Keratinocyte (primary cell): ENCODE measurements around the gene TRIML1. TPM values are rescaled to one million over a fixed set of nuclear protein-coding genes. Genes with fewer than 3 reads are reported as not detected.

ENCODE experiments used
- DNase-seq: peaks from one replicate; pipeline ENCODE4 v3.0.0-alpha.2; 2011; ENCODE audit warnings: low read depth, missing footprints, low spot score
- FAIRE-seq: peaks from 2 replicates; lab custom pipeline; 2011; peaks lifted over from hg19 to GRCh38; lab: Jason Lieb, UNC
- H2AFZ ChIP-seq: 2 replicates; pipeline ENCODE4 v1.6.0; 2012; ENCODE audit warnings: low read length, control low read depth, inconsistent platforms; ENCODE audit not compliant: control insufficient read depth
- H3K27ac ChIP-seq: 2 replicates; pipeline ENCODE4 v1.5.1; 2011; ENCODE audit warnings: low read length; ENCODE audit not compliant: control insufficient read depth, insufficient read depth
- H3K27me3 ChIP-seq: 3 replicates; pipeline ENCODE4 v1.6.0; 2011; ENCODE audit warnings: low read length; ENCODE audit not compliant: control insufficient read depth, insufficient read depth; ENCODE audit errors: extremely low read depth
- H3K36me3 ChIP-seq, 2 experiments: 2 replicates in 1 of 2; 3 replicates in 1 of 2; pipeline ENCODE4 v1.5.1; 2011; ENCODE audit warnings: low read length in 2 of 2, mild to moderate bottlenecking in 1 of 2; ENCODE audit not compliant: control insufficient read depth in 2 of 2, insufficient read depth in 2 of 2; ENCODE audit errors: extremely low read depth in 1 of 2
- H3K4me1 ChIP-seq: 3 replicates; pipeline ENCODE4 v1.5.1; 2011; ENCODE audit warnings: low read length; ENCODE audit not compliant: control insufficient read depth, insufficient read depth; ENCODE audit errors: extremely low read depth
- H3K4me2 ChIP-seq: 3 replicates; pipeline ENCODE4 v1.6.0; 2011; ENCODE audit warnings: low read depth, low read length; ENCODE audit not compliant: control insufficient read depth, insufficient read depth; ENCODE audit errors: extremely low read depth
- H3K4me3 ChIP-seq, 3 experiments: fragments of 200-600 bp in 1 of 3; sonication (generic) in 1 of 3; 2 replicates in 2 of 3; 3 replicates in 1 of 3; pipeline ENCODE4 v1.5.1; 2011 to 2016; ENCODE audit warnings: low read length in 3 of 3, mild to moderate bottlenecking in 3 of 3, control low read depth in 2 of 3, inconsistent platforms in 1 of 3, low read depth in 1 of 3, mixed read lengths in 1 of 3, mixed run types in 1 of 3, moderate library complexity in 1 of 3; ENCODE audit not compliant: control insufficient read depth in 2 of 3, insufficient read depth in 2 of 3; ENCODE audit errors: extremely low read depth in 1 of 3
- H3K79me2 ChIP-seq: 2 replicates; pipeline ENCODE4 v1.6.0; 2012; ENCODE audit warnings: low read length; ENCODE audit not compliant: control insufficient read depth, insufficient read depth
- H3K9ac ChIP-seq: 3 replicates; pipeline ENCODE4 v1.6.0; 2011; ENCODE audit warnings: low read length; ENCODE audit not compliant: control insufficient read depth, insufficient read depth; ENCODE audit errors: extremely low read depth
- H3K9me1 ChIP-seq: 3 replicates; pipeline ENCODE4 v1.6.0; 2011; ENCODE audit warnings: low read length; ENCODE audit not compliant: control insufficient read depth, insufficient read depth; ENCODE audit errors: extremely low read depth
- H3K9me3 ChIP-seq: 2 replicates; pipeline ENCODE4 v1.5.1; 2012; ENCODE audit warnings: low read depth, low read length; ENCODE audit not compliant: control insufficient read depth
- H4K20me1 ChIP-seq: 3 replicates; pipeline ENCODE4 v1.6.0; 2011; ENCODE audit warnings: low read length; ENCODE audit not compliant: control insufficient read depth, insufficient read depth; ENCODE audit errors: extremely low read depth
- EZH2 ChIP-seq: IDR thresholded peaks from one replicate; pipeline ENCODE4 v1.6.1; 2012; ENCODE audit warnings: inconsistent platforms, mild to moderate bottlenecking, low read length, moderate library complexity
- dilution Hi-C: fragments of 300-500 bp; cut with MboI; formaldehyde crosslinking; loops from one replicate; pipeline ENCODE4 v1.7.0; 2020; ENCODE audit warnings: low sequenced_read_pairs; ENCODE audit not compliant: extremely low pct_ligation_motif_present
- polyA plus RNA-seq, 5 experiments: library from polyadenylated mRNA; depleted of rRNA in 3 of 5; stranded (reverse) in 3 of 5; stranded (forward) in 1 of 5; unstranded in 1 of 5; fragments of >200 nt; gene quantifications; 1 replicate in 1 of 5; 2 replicates in 3 of 5; 3 replicates in 1 of 5; pipeline versions ENCODE4 v1.2.1 to v1.2.3, GENCODE V29; 2011 to 2012; ENCODE audit warnings: missing spikeins in 2 of 5, low read depth in 1 of 5, low replicate concordance in 1 of 5
- TF ChIP-seq, protein P1 (sequence below), 3 experiments: IDR thresholded peaks in 1 of 3; conservative IDR thresholded peaks in 1 of 3; optimal IDR thresholded peaks in 1 of 3; 2 replicates in 2 of 3; 3 replicates in 1 of 3; pipeline versions ENCODE3 to v1.5.1; 2011; ENCODE audit warnings: low read length in 3 of 3, mild to moderate bottlenecking in 3 of 3, moderate library complexity in 2 of 3, control low read depth in 1 of 3, inconsistent platforms in 1 of 3; ENCODE audit not compliant: insufficient read depth in 2 of 3; ENCODE audit errors: extremely low read depth in 1 of 3

TRIML1 gene
- polyA plus RNA-seq, 1 donor (not counting 4 experiments of a cell fraction or from before 2014, with no cell fraction given): not detected

- Histone ChIP-seq H3K27ac (no peak overlapping the region), H3K79me2 (no peaks in the 10 kb centered on the region), H3K9me3 (no peaks in the 10 kb centered on the region), H3K4me2 (no peak overlapping the region), H4K20me1 (no peaks in the 10 kb centered on the region), H3K36me3 (no peaks in the 10 kb centered on the region), H2AFZ (no peak overlapping the region), H3K27me3 (no peaks in the 10 kb centered on the region), H3K4me3 (no peak overlapping the region), H3K9ac (no peak overlapping the region), H3K9me1 (no peaks in the 10 kb centered on the region), H3K4me1 (no peaks in the 10 kb centered on the region)
- dilution Hi-C loops: no loop called here
- DNase-seq (no peak), FAIRE-seq (no peak)
- TF ChIP-seq, protein P1, sequence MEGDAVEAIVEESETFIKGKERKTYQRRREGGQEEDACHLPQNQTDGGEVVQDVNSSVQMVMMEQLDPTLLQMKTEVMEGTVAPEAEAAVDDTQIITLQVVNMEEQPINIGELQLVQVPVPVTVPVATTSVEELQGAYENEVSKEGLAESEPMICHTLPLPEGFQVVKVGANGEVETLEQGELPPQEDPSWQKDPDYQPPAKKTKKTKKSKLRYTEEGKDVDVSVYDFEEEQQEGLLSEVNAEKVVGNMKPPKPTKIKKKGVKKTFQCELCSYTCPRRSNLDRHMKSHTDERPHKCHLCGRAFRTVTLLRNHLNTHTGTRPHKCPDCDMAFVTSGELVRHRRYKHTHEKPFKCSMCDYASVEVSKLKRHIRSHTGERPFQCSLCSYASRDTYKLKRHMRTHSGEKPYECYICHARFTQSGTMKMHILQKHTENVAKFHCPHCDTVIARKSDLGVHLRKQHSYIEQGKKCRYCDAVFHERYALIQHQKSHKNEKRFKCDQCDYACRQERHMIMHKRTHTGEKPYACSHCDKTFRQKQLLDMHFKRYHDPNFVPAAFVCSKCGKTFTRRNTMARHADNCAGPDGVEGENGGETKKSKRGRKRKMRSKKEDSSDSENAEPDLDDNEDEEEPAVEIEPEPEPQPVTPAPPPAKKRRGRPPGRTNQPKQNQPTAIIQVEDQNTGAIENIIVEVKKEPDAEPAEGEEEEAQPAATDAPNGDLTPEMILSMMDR (optimal IDR thresholded peaks at IDR 0.05 in 1 of 3, IDR thresholded peaks at IDR 0.05 in 1 of 3, conservative IDR thresholded peaks at IDR 0.05 in 1 of 3; ENCODE audit: extremely low read depth in 1 of 3, insufficient read depth in 2 of 3, low read length in 3 of 3): no peak
- TF ChIP-seq EZH2: no peak
Measured at GRCh38 chr4:188187106-188187505, 47.9 kb downstream of the TRIML1 start.

DNA sequence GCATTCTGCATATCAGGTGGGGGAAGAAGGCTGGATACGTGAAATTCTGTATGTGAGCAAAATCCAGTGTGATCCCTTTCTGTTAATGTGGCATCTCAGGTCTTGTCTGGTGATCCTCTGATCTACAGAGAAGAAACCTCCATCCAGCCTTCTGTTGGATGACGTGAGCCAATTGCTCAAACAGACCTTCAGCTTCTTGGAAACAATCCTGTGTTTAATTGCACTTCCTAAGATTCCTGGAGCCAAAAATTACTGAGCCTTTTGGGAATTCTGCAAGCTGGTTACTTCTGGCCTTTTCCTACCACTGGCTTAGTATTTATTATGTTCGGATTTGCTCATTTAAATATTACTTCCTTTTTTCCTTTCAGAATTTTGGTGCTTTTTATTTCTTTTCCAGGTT, 51.2 kb downstream of the TRIML1 start:
- Histone ChIP-seq H3K9me3 (no peaks in the 10 kb centered on the region), H3K9ac (no peak overlapping the region), H4K20me1 (no peaks in the 10 kb centered on the region), H3K4me1 (no peaks in the 10 kb centered on the region), H3K27ac (no peak overlapping the region), H3K9me1 (no peaks in the 10 kb centered on the region), H2AFZ (no peak overlapping the region), H3K4me2 (no peak overlapping the region), H3K79me2 (no peaks in the 10 kb centered on the region), H3K36me3 (no peaks in the 10 kb centered on the region), H3K27me3 (no peaks in the 10 kb centered on the region), H3K4me3 (no peak overlapping the region)
- TF ChIP-seq, protein P1 (optimal IDR thresholded peaks at IDR 0.05 in 1 of 3, IDR thresholded peaks at IDR 0.05 in 1 of 3, conservative IDR thresholded peaks at IDR 0.05 in 1 of 3; ENCODE audit: extremely low read depth in 1 of 3, insufficient read depth in 2 of 3, low read length in 3 of 3): no peak
- FAIRE-seq: no peak
- dilution Hi-C loops: no loop called here
- no peak for DNase-seq
